ENCODE results near the gene PKM.

DNA sequence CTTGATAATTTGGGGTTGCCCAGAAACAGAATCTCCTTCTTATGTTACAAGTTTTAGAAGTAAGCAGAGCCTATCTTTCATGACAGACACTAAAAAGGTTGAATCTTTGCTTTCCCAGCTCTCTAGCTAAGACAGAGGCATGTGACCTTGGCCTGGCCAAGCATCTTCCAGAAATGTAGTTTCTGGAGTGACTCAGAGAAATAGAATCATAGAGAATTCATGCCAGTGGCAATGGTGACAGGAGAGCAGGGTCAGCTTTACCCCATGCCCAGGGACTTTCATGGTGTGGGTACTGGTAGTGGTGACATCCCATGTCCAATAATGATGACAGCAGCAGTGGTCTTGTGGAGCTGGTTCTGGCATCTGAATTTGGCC, 45.3 kb upstream of the PKM start:
- TF ChIP-seq POLR2A (IDR thresholded peaks at IDR 0.05): no peak
- TF ChIP-seq, protein P1, sequence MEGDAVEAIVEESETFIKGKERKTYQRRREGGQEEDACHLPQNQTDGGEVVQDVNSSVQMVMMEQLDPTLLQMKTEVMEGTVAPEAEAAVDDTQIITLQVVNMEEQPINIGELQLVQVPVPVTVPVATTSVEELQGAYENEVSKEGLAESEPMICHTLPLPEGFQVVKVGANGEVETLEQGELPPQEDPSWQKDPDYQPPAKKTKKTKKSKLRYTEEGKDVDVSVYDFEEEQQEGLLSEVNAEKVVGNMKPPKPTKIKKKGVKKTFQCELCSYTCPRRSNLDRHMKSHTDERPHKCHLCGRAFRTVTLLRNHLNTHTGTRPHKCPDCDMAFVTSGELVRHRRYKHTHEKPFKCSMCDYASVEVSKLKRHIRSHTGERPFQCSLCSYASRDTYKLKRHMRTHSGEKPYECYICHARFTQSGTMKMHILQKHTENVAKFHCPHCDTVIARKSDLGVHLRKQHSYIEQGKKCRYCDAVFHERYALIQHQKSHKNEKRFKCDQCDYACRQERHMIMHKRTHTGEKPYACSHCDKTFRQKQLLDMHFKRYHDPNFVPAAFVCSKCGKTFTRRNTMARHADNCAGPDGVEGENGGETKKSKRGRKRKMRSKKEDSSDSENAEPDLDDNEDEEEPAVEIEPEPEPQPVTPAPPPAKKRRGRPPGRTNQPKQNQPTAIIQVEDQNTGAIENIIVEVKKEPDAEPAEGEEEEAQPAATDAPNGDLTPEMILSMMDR (IDR thresholded peaks at IDR 0.05): no peak
